HG02943 (cell line): ENCODE results near the gene PUM1.

Experiments
- ATAC-seq: cut with Tn5 transposase; IDR thresholded peaks from one replicate; pipeline ENCODE4 v1.9.1; 2021; ENCODE audit warnings: mild to moderate bottlenecking, low read depth, moderate library complexity; ENCODE audit not compliant: unreplicated experiment

PUM1 gene

GRCh38 chr1:30909365-30910068, 156.0 kb downstream of the PUM1 start:
- ATAC-seq = no peak

- ATAC-seq = no peak
Measured at GRCh38 chr1:30908696-30909364, 156.7 kb downstream of the PUM1 start, which contains the start of gene SDC3. Gene SDC3 (minus strand): TSS chr1:30908758. CDS start chr1:30908586, 172 bp downstream.

- no peak for ATAC-seq
Measured at GRCh38 chr1:30908316-30908695, 157.2 kb downstream of the PUM1 start.

GRCh38 chr1:30907481-30908315, 157.8 kb downstream of the PUM1 start:
- ATAC-seq = no peak

- ATAC-seq = no peak
Measured at GRCh38 chr1:30906631-30907441, 158.7 kb downstream of the PUM1 start.

- no peak for ATAC-seq
Measured at GRCh38 chr1:30905916-30906620, 159.4 kb downstream of the PUM1 start.

GRCh38 chr1:30905403-30905802, 160.1 kb downstream of the PUM1 start:
- ATAC-seq = no peak

- no peak for ATAC-seq
Measured at GRCh38 chr1:30904962-30905335, 160.6 kb downstream of the PUM1 start.

GRCh38 chr1:30904191-30904961, 161.1 kb downstream of the PUM1 start:
- ATAC-seq = no peak

- no peak for ATAC-seq
Measured at GRCh38 chr1:30903343-30904034, 162.0 kb downstream of the PUM1 start.

GRCh38 chr1:30902593-30903290, 162.8 kb downstream of the PUM1 start:
- ATAC-seq = no peak

- no peak for ATAC-seq
Measured at GRCh38 chr1:30901798-30902581, 163.5 kb downstream of the PUM1 start.

GRCh38 chr1:30900931-30901560, 164.5 kb downstream of the PUM1 start:
- no peak for ATAC-seq

- no peak for ATAC-seq
Measured at GRCh38 chr1:30900486-30900885, 165.0 kb downstream of the PUM1 start.

GRCh38 chr1:30899577-30900389, 165.7 kb downstream of the PUM1 start:
- no peak for ATAC-seq
